Measurements from ENCODE around the gene PRMT3.
"Not testable (repeated sequence)": the region's sequence is repeated elsewhere in the genome, so short reads cannot be mapped to it uniquely, and the experiment has no call there.

PRMT3 gene

GRCh38 chr11:20544603-20545237 is 157.2 kb downstream of the PRMT3 start:
- H3K4me1 ChIP-seq (ENCODE audit: insufficient read depth, insufficient read length) = peaks cover 6% of the 10 kb centered on the region
- TF ChIP-seq YY1 (IDR thresholded peaks at IDR 0.05; ENCODE audit: insufficient read depth, insufficient read length) (no peak), ZNF274 (IDR thresholded peaks at IDR 0.05; ENCODE audit: low read depth, low read length) (no peak), SUZ12 (IDR thresholded peaks at IDR 0.05; ENCODE audit: extremely low read depth, insufficient read depth, insufficient read length) (no peak)
- DNase-seq (ENCODE audit: low read depth, low spot score) = peak; percentile 32
- H3K27me3 ChIP-seq (ENCODE audit: insufficient read depth, insufficient read length) = no peaks in the 10 kb centered on the region
- no peaks in the 10 kb centered on the region for H3K36me3 ChIP-seq (ENCODE audit: insufficient read depth, insufficient read length, low read length)
- 0 out of 2 replicates have a peak, but pooled peaks cover 2% of the 10 kb centered on the region for H3K9me3 ChIP-seq (ENCODE audit: insufficient read depth, low read length)
- H3K4me3 ChIP-seq (ENCODE audit: insufficient read length, low read depth) = no peak overlapping the region
- H3K9ac ChIP-seq (ENCODE audit: insufficient read length, low read depth) = no peak overlapping the region

DNA sequence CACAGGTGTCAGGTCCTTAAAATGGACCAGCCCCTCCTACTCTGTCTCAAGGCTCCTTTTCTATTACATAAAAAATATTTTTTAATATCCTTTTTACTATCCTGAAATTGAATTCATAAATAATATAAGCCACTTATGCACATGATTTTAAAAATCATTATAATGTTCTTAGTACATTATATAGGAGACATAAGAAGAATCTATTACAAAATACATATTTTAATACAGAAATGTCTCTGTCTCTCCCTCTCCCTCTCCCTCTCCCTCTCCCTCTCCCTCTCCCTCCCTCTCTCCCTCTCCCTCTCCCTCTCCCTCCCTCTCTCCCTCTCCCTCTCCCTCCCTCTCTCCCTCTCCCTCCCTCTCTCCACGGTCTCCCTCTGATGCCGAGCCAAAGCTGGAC is 159.9 kb downstream of the PRMT3 start:
- no peaks in the 10 kb centered on the region for H3K27me3 ChIP-seq (ENCODE audit: insufficient read depth, insufficient read length)
- no peak for TF ChIP-seq ZNF274 (IDR thresholded peaks at IDR 0.05; ENCODE audit: low read depth, low read length)
- TF ChIP-seq SUZ12 (IDR thresholded peaks at IDR 0.05; ENCODE audit: extremely low read depth, insufficient read depth, insufficient read length) = no peak
- no peak for TF ChIP-seq YY1 (IDR thresholded peaks at IDR 0.05; ENCODE audit: insufficient read depth, insufficient read length)

DNA sequence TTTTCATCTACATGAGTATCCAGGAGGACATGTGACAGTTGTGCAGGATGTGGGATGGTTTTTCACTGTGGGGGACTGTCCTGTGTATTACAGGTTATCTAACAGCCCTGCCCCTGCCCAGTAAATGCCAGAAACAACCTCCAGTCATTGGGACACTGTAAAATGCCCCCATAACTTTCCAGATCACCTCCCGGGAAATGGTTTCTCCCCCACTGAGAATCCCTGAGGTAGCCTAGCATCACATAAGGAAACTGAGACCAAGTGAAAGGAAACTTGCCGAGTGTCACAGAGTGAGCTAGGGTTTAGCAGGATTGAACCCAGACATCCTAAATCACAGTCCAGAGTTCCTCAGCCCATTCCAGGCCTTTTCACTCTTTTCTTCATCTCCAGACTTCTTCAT is 163.6 kb downstream of the PRMT3 start:
- TF ChIP-seq ZNF274 (IDR thresholded peaks at IDR 0.05; ENCODE audit: low read depth, low read length) (no peak), YY1 (IDR thresholded peaks at IDR 0.05; ENCODE audit: insufficient read depth, insufficient read length) (no peak), SUZ12 (IDR thresholded peaks at IDR 0.05; ENCODE audit: extremely low read depth, insufficient read depth, insufficient read length) (no peak)
- H3K27me3 ChIP-seq (ENCODE audit: insufficient read depth, insufficient read length) = no peaks in the 10 kb centered on the region
- no peaks in the 10 kb centered on the region for H3K4me1 ChIP-seq (ENCODE audit: insufficient read depth, insufficient read length)
- H3K9ac ChIP-seq (ENCODE audit: insufficient read length, low read depth) = no peak overlapping the region
- no peaks in the 10 kb centered on the region for H3K36me3 ChIP-seq (ENCODE audit: insufficient read depth, insufficient read length, low read length)
- H3K4me3 ChIP-seq (ENCODE audit: insufficient read length, low read depth) = no peak overlapping the region
- DNase-seq (ENCODE audit: low read depth, low spot score) = no peak
- peaks cover 16% of the 10 kb centered on the region; the same call in 1 of the 2 replicates for H3K9me3 ChIP-seq (ENCODE audit: insufficient read depth, low read length)

More for the DNA sequence above, 159.9 kb downstream of the PRMT3 start:
- Histone ChIP-seq H3K9me3 (ENCODE audit: insufficient read depth, low read length) (0 out of 2 replicates have a peak, but pooled peaks cover 6% of the 10 kb centered on the region), H3K4me1 (ENCODE audit: insufficient read depth, insufficient read length) (peaks cover 6% of the 10 kb centered on the region), H3K36me3 (ENCODE audit: insufficient read depth, insufficient read length, low read length) (no peaks in the 10 kb centered on the region), H3K9ac (ENCODE audit: insufficient read length, low read depth) (no peak overlapping the region), H3K4me3 (ENCODE audit: insufficient read length, low read depth) (no peak overlapping the region)
- no peak for DNase-seq (ENCODE audit: low read depth, low spot score)

- Histone ChIP-seq H3K9ac (ENCODE audit: insufficient read length, low read depth) (no peak overlapping the region), H3K4me1 (ENCODE audit: insufficient read depth, insufficient read length) (no peaks in the 10 kb centered on the region), H3K27me3 (ENCODE audit: insufficient read depth, insufficient read length) (no peaks in the 10 kb centered on the region), H3K36me3 (ENCODE audit: insufficient read depth, insufficient read length, low read length) (no peaks in the 10 kb centered on the region), H3K9me3 (ENCODE audit: insufficient read depth, low read length) (peaks cover 10% of the 10 kb centered on the region; the same call in 1 of the 2 replicates), H3K4me3 (ENCODE audit: insufficient read length, low read depth) (no peak overlapping the region)
- no peak for DNase-seq (ENCODE audit: low read depth, low spot score)
- TF ChIP-seq ZNF274 (IDR thresholded peaks at IDR 0.05; ENCODE audit: low read depth, low read length) (no peak), YY1 (IDR thresholded peaks at IDR 0.05; ENCODE audit: insufficient read depth, insufficient read length) (no peak), SUZ12 (IDR thresholded peaks at IDR 0.05; ENCODE audit: extremely low read depth, insufficient read depth, insufficient read length) (no peak)
Observed at GRCh38 chr11:20555783-20556182, 168.3 kb downstream of the PRMT3 start.

DNA sequence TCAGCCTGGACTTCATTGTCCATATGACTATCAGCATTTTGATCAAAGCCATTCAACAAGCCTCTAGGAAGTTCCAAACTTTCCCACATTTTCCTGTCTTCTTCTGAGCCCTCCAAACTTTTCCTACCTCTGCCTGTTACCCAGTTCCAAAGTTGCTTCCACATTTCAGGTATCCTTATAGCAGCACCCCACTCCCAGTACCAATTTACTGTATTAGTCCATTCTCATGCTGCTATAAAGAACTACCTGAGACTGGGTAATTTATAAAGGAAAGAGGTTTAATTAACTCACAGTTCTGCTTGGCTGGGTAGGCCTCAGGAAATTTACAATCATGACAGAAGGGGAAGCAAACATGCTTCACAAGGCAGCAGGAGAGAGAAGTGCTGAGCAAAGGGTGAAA is 168.9 kb downstream of the PRMT3 start:
- H3K4me1 ChIP-seq (ENCODE audit: insufficient read depth, insufficient read length); H3K27me3 ChIP-seq (ENCODE audit: insufficient read depth, insufficient read length); H3K36me3 ChIP-seq (ENCODE audit: insufficient read depth, insufficient read length, low read length); DNase-seq (ENCODE audit: low read depth, low spot score); H3K9ac ChIP-seq (ENCODE audit: insufficient read length, low read depth); H3K4me3 ChIP-seq (ENCODE audit: insufficient read length, low read depth): not testable (repeated sequence)
- peaks cover 10% of the 10 kb centered on the region; the same call in 1 of the 2 replicates for H3K9me3 ChIP-seq (ENCODE audit: insufficient read depth, low read length)

DNA sequence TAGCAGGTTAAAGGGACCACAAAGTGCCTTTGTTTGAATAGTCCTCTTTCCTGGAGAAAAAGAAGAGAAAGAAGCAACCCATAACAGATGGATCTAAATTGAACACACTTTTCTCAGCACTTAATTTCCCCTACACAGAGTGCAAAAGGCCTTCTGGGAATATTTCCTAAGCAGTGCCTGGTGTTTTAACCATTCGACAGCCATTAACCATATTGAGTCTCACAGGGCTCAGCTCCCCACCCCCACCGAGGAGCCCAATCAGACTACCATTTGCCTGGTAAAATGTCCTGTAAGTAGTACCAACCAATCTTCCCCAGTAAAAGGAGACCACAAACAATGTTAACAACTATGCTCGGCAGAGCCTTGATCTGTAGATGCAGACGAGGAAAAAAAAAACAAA is 171.2 kb downstream of the PRMT3 start:
- no peaks in the 10 kb centered on the region for H3K36me3 ChIP-seq (ENCODE audit: insufficient read depth, insufficient read length, low read length)
- H3K9me3 ChIP-seq (ENCODE audit: insufficient read depth, low read length) = peaks cover 10% of the 10 kb centered on the region; the same call in 1 of the 2 replicates
- TF ChIP-seq SUZ12 (IDR thresholded peaks at IDR 0.05; ENCODE audit: extremely low read depth, insufficient read depth, insufficient read length) = no peak
- TF ChIP-seq YY1 (IDR thresholded peaks at IDR 0.05; ENCODE audit: insufficient read depth, insufficient read length) = no peak
- no peak for TF ChIP-seq ZNF274 (IDR thresholded peaks at IDR 0.05; ENCODE audit: low read depth, low read length)
- no peaks in the 10 kb centered on the region for H3K4me1 ChIP-seq (ENCODE audit: insufficient read depth, insufficient read length)
- DNase-seq (ENCODE audit: low read depth, low spot score) = no peak
- H3K27me3 ChIP-seq (ENCODE audit: insufficient read depth, insufficient read length) = no peaks in the 10 kb centered on the region
- no peak overlapping the region for H3K9ac ChIP-seq (ENCODE audit: insufficient read length, low read depth)
- no peak overlapping the region for H3K4me3 ChIP-seq (ENCODE audit: insufficient read length, low read depth)

All from NT2/D1 (cell line).